OCI-LY7 (cell line): ENCODE data around the gene PTRH2. TPM values are rescaled to one million over a fixed set of nuclear protein-coding genes. Genes with fewer than 3 reads are reported as not detected.
A peak's percentile ranks its signal among the peaks of the same experiment; 100 is the strongest.
"Not testable (repeated sequence)": the region's sequence is repeated elsewhere in the genome, so short reads cannot be mapped to it uniquely, and the experiment has no call there.

ENCODE experiments used
- Bru-seq: library from RNA; stranded (reverse); fragments of 400-500 nt; gene quantifications from one replicate; lab custom pipeline; 2021; lab: Mats Ljungman, UMichigan
- BruChase-seq, 2 experiments: library from RNA; stranded (reverse); fragments of 400-500 nt; gene quantifications; one replicate each; lab custom pipeline; 2021; lab: Mats Ljungman, UMichigan
- BruUV-seq: library from RNA; stranded (reverse); fragments of 400-500 nt; replicated peaks from 2 replicates; lab custom pipeline; 2021; lab: Mats Ljungman, UMichigan
- CTCF ChIA-PET: fragments of 300-600 bp; sonication (Branson Sonifier 250); formaldehyde crosslinking; loops from one replicate; lab custom pipeline; 2022; ENCODE audit warnings: antibody characterized with exemption; ENCODE audit not compliant: unreplicated experiment; lab: Charles Lee
- POLR2A ChIA-PET: fragments of 300-600 bp; sonication (Branson Sonifier 250); formaldehyde crosslinking; loops from one replicate; lab custom pipeline; 2022; ENCODE audit warnings: antibody characterized with exemption; lab: Charles Lee
- DNase-seq: peaks from one replicate; pipeline ENCODE4 v3.0.0-alpha.2; 2015; ENCODE audit warnings: low spot score
- H2AFZ ChIP-seq: fragments of 200-600 bp; sonication (generic), shearing (Covaris generic); 2 replicates; pipeline ENCODE4 v1.6.1; 2014; ENCODE audit warnings: mild to moderate bottlenecking, antibody characterized with exemption, low read length, moderate library complexity
- H3K27ac ChIP-seq: fragments of 200-600 bp; sonication (generic); 2 replicates; pipeline ENCODE4 v1.5.1; 2014; ENCODE audit warnings: mixed run types, low read depth, mild to moderate bottlenecking, moderate library complexity, low read length, inconsistent platforms; ENCODE audit not compliant: poor library complexity, severe bottlenecking
- H3K36me3 ChIP-seq: fragments of 200-600 bp; sonication (generic); 2 replicates; pipeline ENCODE4 v1.6.1; 2014; ENCODE audit warnings: mild to moderate bottlenecking, antibody characterized with exemption, low read length, moderate library complexity, mixed read lengths; ENCODE audit not compliant: insufficient read depth
- H3K4me1 ChIP-seq: fragments of 200-600 bp; sonication (generic); 2 replicates; pipeline ENCODE4 v1.5.1; 2014; ENCODE audit warnings: mild to moderate bottlenecking, low read length; ENCODE audit not compliant: insufficient read depth, poor library complexity, severe bottlenecking
- H3K4me2 ChIP-seq: fragments of 200-600 bp; sonication (generic); 2 replicates; pipeline ENCODE4 v1.6.1; 2014; ENCODE audit warnings: mild to moderate bottlenecking, low read length
- H3K4me3 ChIP-seq: fragments of 200-600 bp; sonication (generic); 2 replicates; pipeline ENCODE4 v1.5.1; 2014; ENCODE audit warnings: mild to moderate bottlenecking, low read depth, low read length; ENCODE audit not compliant: poor library complexity, severe bottlenecking
- H3K79me2 ChIP-seq: fragments of 200-600 bp; sonication (generic); 2 replicates; pipeline ENCODE4 v1.6.1; 2016; ENCODE audit warnings: low read depth, mild to moderate bottlenecking, low read length, moderate library complexity, mixed read lengths; ENCODE audit not compliant: insufficient read depth
- H3K9me2 ChIP-seq: fragments of 200-600 bp; sonication (generic); 2 replicates; pipeline ENCODE4 v1.6.1; 2016; ENCODE audit warnings: mild to moderate bottlenecking, low read length, mixed read lengths; ENCODE audit not compliant: insufficient read depth
- H3K9me3 ChIP-seq: fragments of 200-600 bp; sonication (generic); 2 replicates; pipeline ENCODE4 v1.6.1; 2014; ENCODE audit warnings: mild to moderate bottlenecking, mixed run types, low read length, mixed read lengths
- H4K20me1 ChIP-seq: fragments of 200-600 bp; sonication (generic); 2 replicates; pipeline ENCODE4 v1.6.1; 2014; ENCODE audit warnings: mild to moderate bottlenecking, antibody characterized with exemption, low read length, moderate library complexity, mixed read lengths; ENCODE audit not compliant: insufficient read depth
- EZH2phosphoT487 ChIP-seq: fragments of 200-600 bp; sonication (generic); IDR thresholded peaks from 2 replicates; pipeline ENCODE4 v1.6.1; 2018; ENCODE audit warnings: low read depth, borderline replicate concordance, mild to moderate bottlenecking, mixed run types, antibody characterized with exemption, low read length, moderate library complexity, mixed read lengths
- intact Hi-C: fragments of 100-400 bp; cut with micrococcal nuclease; formaldehyde crosslinking; loops from one replicate; pipeline ENCODE4 v1.10.0; 2022; ENCODE audit not compliant: unreplicated experiment
- long read RNA-seq: library from polyadenylated mRNA; stranded (forward); transcript quantifications from one replicate; pipeline ENCODE4 v2.0.0, GENCODE V29; 2022
- total RNA-seq, 2 experiments: library from RNA; depleted of rRNA in 1 of 2; stranded (reverse); fragments of >200 nt in 1 of 2; shearing (Covaris generic) in 1 of 2; gene quantifications; 2 replicates each; pipeline ENCODE4 v1.2.3, GENCODE V29; 2014 to 2022
- TF ChIP-seq, protein P1 (sequence below): fragments of 200-600 bp; sonication (generic); conservative IDR thresholded peaks from 2 replicates; pipeline ENCODE4 v1.5.1; 2014; ENCODE audit warnings: mild to moderate bottlenecking, antibody characterized with exemption, low read length, moderate library complexity, mixed read lengths

Gene PTRH2
- total RNA-seq (2014; rRNA removed; shearing (Covaris generic)) = 27.0 and 33.6 TPM in 2 replicates
- total RNA-seq (2022) = 25.7 and 34.5 TPM in 2 replicates
- percentile 93 among the genes with signal in this experiment for Bru-seq, nascent RNA
- percentile 94 among the genes with signal in this experiment for BruChase-seq, experiment 1, labeled RNA remaining after a 6-hour chase
- BruChase-seq, experiment 2, labeled RNA remaining after a 2-hour chase = percentile 94 among the genes with signal in this experiment
- long read RNA-seq, full-length matches to known transcripts = 24 of 48 reads
- long read RNA-seq, partial matches to known transcripts = 1 of 48 reads
- long read RNA-seq, other reads (novel, unspliced or antisense) = 23 of 48 reads

DNA sequence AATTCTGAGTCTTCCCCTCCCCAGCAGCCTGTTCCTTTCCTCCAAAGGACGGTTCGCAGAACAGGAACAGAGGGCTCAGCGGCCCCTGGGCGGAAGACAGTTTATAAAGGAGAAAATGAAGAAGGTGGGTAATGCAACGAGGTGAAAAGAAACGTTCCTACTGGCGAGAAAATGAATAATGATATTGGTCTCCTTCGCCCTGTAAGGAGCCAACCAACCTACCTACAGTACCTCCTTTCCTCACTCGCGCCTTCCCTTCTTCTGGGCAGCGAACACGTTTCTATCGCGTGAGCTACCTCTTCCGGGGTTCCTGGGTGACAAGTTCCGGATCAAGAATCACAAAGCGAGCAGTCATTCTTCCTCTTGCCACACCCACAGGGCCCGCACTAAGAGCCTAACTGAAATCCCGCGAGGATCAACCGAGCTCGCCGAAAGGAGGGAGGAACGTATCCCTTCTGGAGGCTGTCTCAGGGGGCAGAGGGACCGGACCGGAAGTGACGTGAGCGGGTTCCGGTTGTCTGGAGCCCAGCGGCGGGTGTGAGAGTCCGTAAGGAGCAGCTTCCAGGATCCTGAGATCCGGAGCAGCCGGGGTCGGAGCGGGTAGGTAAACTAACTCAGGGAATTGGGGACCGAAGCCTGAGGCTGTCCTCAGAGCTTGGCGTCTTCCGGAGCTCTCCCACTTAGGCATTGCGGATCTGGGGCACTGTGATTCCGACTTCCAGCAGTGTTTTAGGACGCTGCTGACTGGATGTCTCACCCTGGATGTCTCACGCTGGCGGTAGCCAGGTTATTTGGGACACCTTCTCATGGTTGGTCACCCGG is at the start of gene PTRH2, which contains the start of gene VMP1:
Gene PTRH2 (minus strand): TSS at position 282 of the 822 bp plus-strand sequence. CDS start 9,452 bp downstream, outside the sequence.
Gene VMP1 (plus strand): TSS at position 506 of the 822 bp plus-strand sequence. CDS start 23,793 bp downstream, outside the sequence.
- peaks cover 17% of the 10 kb centered on the region; the same call in 1 of the 2 replicates for H4K20me1 ChIP-seq
- H3K9me3 ChIP-seq = no peaks in the 10 kb centered on the region
- POLR2A ChIA-PET = interaction anchor here (0.6 to 2.5 kb wide), 9 partner anchors 10 to 500 kb away, joined by 3 to 10 read pairs (median 3); partner anchors contain the start of gene CLTC
- peak; percentile 97 for DNase-seq
- CTCF ChIA-PET = no interaction called here
- H2AFZ ChIP-seq = peak within 1 kb of the TSS; percentile 72; the same call in 1 of the 2 replicates
- H3K27ac ChIP-seq = peak within 1 kb of the TSS; percentile 74
- no peak for TF ChIP-seq EZH2phosphoT487
- TF ChIP-seq, protein P1, sequence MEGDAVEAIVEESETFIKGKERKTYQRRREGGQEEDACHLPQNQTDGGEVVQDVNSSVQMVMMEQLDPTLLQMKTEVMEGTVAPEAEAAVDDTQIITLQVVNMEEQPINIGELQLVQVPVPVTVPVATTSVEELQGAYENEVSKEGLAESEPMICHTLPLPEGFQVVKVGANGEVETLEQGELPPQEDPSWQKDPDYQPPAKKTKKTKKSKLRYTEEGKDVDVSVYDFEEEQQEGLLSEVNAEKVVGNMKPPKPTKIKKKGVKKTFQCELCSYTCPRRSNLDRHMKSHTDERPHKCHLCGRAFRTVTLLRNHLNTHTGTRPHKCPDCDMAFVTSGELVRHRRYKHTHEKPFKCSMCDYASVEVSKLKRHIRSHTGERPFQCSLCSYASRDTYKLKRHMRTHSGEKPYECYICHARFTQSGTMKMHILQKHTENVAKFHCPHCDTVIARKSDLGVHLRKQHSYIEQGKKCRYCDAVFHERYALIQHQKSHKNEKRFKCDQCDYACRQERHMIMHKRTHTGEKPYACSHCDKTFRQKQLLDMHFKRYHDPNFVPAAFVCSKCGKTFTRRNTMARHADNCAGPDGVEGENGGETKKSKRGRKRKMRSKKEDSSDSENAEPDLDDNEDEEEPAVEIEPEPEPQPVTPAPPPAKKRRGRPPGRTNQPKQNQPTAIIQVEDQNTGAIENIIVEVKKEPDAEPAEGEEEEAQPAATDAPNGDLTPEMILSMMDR = no peak
- H3K4me2 ChIP-seq = peak within 1 kb of the TSS; percentile 86
- intact Hi-C loops = no loop called here
- BruUV-seq = TSS peak; percentile 81
- H3K9me2 ChIP-seq = no peaks in the 10 kb centered on the region
- peaks cover 36% of the 10 kb centered on the region for H3K36me3 ChIP-seq
- peaks cover 90% of the 10 kb centered on the region for H3K79me2 ChIP-seq
- peak within 1 kb of the TSS; percentile 86 for H3K4me3 ChIP-seq
- H3K4me1 ChIP-seq = peaks cover 32% of the 10 kb centered on the region

GRCh38 chr17:59756236-59756818 is 49.1 kb upstream of the PTRH2 start:
- ChIA-PET CTCF (no interaction called here), POLR2A (no interaction called here)
- Histone ChIP-seq H4K20me1 (no peaks in the 10 kb centered on the region), H3K27ac (no peak overlapping the region), H3K4me1 (peaks cover 3% of the 10 kb centered on the region), H3K4me2 (no peak overlapping the region), H3K4me3 (no peak overlapping the region), H3K36me3 (peaks cover 45% of the 10 kb centered on the region), H3K9me2 (no peaks in the 10 kb centered on the region), H3K79me2 (no peaks in the 10 kb centered on the region), H2AFZ (no peak overlapping the region), H3K9me3 (no peaks in the 10 kb centered on the region)
- BruUV-seq = no TSS peak
- TF ChIP-seq, protein P1 = no peak
- TF ChIP-seq EZH2phosphoT487 = no peak
- intact Hi-C loops = loop anchor here (5.0 kb wide), 1 partner anchor 156 kb away; no protein-coding TSS in a partner anchor
- DNase-seq = no peak

DNA sequence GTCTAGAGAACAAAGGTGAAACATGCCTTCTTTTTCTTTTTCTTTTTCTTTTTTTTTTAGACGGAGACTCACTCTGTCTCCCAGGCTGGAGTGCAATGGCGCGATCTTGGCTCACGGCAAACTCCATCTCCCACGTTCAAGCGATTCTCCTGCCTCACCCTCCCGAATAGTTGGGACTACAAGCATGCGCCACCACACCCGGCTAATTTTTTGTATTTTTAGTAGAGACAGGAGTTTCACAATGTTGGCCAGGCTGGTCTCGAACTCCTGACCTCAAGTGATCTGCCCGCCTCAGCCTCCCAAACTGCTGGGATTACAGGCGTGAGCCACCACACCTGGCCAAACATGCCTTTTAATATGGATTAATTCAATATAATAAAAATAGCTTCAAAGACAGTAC is 47.8 kb upstream of the PTRH2 start:
- CTCF ChIA-PET = interaction anchor here (0.5 kb wide), 1 partner anchor 611 kb away, joined by 4 read pairs; no protein-coding TSS in a partner anchor

More for the DNA sequence above, 47.8 kb upstream of the PTRH2 start:
- H4K20me1 ChIP-seq, H3K9me2 ChIP-seq, DNase-seq, H3K4me2 ChIP-seq, H3K79me2 ChIP-seq, H2AFZ ChIP-seq, BruUV-seq, H3K4me3 ChIP-seq, H3K4me1 ChIP-seq, H3K27ac ChIP-seq, H3K9me3 ChIP-seq, POLR2A ChIA-PET: not testable (repeated sequence)
- peaks cover 34% of the 10 kb centered on the region for H3K36me3 ChIP-seq
- intact Hi-C loops = loop anchor here (5.0 kb wide), 1 partner anchor 157 kb away; no protein-coding TSS in a partner anchor
